Measurements from ENCODE around the gene CPAMD8.
"Not testable (repeated sequence)": the region's sequence is repeated elsewhere in the genome, so short reads cannot be mapped to it uniquely, and the experiment has no call there.

CPAMD8 gene

DNA sequence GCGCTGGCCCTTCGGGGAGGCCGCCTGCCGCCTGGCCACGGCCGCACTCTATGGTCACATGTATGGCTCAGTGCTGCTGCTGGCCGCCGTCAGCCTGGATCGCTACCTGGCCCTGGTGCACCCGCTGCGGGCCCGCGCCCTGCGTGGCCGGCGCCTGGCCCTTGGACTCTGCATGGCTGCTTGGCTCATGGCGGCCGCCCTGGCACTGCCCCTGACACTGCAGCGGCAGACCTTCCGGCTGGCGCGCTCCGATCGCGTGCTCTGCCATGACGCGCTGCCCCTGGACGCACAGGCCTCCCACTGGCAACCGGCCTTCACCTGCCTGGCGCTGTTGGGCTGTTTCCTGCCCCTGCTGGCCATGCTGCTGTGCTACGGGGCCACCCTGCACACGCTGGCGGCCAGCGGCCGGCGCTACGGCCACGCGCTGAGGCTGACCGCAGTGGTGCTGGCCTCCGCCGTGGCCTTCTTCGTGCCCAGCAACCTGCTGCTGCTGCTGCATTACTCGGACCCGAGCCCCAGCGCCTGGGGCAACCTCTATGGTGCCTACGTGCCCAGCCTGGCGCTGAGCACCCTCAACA is 136.6 kb downstream of the CPAMD8 start:
- no peak for DNase-seq

DNA sequence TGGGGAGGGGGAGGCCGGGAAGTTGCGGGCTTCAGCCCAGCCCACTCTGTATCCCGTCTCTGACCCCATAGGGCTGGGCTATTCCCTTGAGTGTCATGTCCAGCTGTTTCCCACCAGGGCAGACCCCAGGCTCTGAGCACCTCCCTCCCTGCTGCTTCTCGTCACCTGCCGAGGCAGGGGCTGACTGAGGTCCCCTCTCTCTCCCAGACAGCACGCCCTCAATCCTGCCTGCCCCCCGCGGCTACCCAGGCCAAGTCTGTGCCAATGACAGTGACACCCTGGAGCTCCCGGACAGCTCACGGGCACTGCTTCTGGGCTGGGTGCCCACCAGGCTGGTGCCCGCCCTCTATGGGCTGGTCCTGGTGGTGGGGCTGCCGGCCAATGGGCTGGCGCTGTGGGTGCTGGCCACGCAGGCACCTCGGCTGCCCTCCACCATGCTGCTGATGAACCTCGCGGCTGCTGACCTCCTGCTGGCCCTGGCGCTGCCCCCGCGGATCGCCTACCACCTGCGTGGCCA is 137.2 kb downstream of the CPAMD8 start:
- no peak for DNase-seq

GRCh38 chr19:16888629-16889365 is 137.8 kb downstream of the CPAMD8 start, which contains the start of gene F2RL3:
Gene F2RL3 (plus strand): TSS chr19:16888999. CDS start chr19:16889190, 191 bp downstream.
- DNase-seq, result peak; percentile 46

DNA sequence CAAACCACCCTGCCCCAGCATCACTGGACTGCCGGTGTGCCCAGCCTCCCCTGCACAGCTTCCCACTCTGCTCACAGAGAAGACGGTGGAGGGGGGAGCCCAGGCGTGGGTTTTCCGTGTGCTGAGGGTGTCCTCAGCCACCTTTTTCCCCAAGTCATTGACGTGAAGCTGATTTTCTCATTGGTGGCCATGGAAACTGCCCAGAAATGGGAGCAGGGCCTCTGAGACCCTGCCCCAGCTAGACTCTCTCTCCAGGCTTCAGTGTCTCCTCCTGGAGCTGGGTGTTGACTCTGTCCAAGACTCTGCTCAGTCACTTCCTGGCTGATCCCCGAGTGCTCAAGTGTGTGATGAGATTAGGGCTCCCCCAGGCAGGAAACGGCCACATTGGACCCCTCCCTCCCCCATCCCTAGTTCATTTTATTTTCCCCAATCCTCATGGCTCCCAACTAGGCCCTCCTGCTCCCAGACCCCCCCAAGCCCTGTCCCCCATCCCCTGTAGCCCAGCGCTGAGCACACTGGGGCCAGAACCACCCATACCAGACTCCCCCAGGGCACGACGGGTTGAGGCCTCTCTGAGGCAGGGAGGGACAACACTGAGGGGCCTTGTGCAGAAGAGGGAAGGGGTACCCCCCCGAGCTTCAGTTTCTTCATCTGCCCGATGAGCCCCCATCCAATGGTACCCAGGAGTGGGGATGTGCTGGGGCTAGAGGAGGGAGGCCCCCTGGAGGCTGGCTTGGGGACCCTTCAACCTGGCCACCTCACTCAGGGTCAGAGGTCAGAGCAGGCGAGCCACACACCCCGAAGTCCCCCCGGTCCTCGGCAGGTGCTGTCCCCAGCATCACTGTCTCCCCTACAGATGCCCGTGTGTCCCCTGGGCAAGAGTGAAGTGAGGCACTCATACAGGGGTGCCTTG is 139.0 kb downstream of the CPAMD8 start:
- DNase-seq, result no peak

DNA sequence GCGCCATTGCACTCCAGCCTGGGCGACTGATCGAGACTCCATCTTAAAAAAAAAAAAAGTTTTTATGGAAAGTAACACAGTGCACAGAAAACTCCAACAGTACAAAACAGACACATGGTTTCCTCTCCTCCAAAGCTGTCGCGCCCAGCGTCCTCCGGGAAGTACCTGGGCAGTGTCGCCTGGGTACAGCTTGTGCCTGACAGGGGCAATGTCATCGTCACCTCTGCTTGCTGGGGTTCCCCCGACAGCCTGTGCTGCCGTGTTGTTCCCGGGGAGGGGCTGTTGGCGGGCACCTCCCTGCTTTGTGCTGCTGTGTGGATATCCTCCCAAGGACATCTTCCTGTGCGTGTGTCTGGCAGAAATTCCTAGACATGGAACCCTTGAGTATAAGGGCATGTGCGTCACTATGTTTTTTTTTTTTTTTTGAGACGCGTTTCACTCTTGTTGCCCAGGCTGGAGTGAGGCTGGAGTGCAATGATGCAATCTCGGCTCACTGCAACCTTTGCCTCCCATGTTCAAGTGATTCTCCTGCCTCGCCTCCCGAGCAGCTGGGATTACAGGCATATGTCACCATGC is 140.2 kb downstream of the CPAMD8 start:
- DNase-seq, result no peak

GRCh38 chr19:16885166-16885565 is 141.4 kb downstream of the CPAMD8 start:
- no peak for DNase-seq

DNA sequence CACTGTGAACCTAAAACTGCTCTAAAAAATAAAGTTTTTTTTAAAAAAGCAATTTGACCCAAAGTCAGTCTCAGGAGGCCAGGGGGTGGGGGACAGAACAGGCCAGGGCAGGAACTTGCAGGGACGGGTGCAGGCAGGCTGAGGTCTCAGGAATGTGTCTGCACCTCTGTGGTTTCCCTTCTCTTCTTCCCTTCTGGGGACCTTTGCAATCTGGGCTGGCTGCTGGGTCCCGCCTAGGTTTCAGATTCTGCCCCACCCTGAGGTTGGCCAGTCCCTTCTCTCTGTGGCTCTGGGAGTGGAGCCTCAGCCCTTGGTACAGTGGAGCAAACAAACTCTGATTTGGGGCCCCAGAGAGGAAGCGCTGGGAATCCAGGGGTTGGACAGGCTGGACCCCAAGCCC is 143.1 kb downstream of the CPAMD8 start:
- no peak for DNase-seq

DNA sequence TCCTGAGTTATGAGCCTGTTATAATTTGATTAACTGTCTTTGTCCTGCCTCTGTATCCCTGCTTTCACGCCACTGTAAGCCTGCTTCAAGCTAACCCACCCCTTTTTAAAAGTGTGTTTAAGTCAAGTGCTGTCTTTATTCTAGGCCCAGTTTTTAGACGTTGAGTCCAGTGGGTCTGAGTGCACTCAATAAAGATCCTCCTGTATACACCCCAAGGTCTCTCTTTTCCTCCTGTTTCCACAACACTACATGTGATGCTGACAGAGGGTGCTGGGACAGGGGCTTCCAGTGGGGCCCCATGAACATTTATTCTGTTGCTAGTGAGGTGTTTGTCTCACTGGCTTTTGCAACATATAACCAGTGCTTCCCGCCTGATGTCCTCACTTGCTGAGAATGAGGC is 144.5 kb downstream of the CPAMD8 start:
- DNase-seq, result no peak

DNA sequence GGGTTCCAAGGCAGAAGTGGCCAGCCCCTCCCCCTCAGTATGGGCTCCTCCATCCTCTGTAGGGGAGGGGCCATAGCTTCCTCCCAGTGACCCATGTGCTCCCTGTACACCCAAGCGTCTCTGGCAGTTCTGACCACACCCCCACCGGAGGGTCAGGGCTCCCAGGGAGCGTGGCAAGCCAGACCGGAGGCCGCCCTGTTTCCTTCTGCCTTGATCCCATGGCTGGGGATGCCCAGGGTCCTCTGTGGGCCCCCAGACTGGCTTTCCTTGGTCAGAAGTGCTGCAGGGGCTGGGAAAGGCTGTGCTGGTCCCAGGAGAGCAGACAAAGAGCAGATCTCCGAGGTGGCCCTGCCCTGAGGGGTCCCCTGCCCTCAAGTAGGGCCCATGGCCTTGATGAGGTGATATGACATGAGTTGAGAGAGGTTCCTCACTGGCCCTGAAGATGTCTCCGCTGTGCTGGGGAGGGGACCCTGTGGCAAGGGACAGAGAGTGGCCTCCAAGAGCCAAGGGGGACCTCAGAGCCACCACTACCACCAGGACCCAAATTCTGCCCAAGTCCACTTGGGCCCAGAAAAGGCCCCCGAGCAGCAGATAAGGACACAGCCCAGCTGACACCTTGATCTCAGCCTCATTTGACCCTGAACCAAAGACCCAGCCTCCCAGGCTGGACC is 145.6 kb downstream of the CPAMD8 start:
- no peak for DNase-seq

GRCh38 chr19:16878181-16878965 is 148.2 kb downstream of the CPAMD8 start:
- DNase-seq, result no peak

- no peak for DNase-seq
Measured at GRCh38 chr19:16877581-16877980, 149.0 kb downstream of the CPAMD8 start.

GRCh38 chr19:16876904-16877361 is 149.7 kb downstream of the CPAMD8 start:
- no peak for DNase-seq

- no peak for DNase-seq
Measured at GRCh38 chr19:16875584-16876555, 150.7 kb downstream of the CPAMD8 start.

GRCh38 chr19:16874978-16875299 is 151.7 kb downstream of the CPAMD8 start:
- not testable (repeated sequence) for DNase-seq

GRCh38 chr19:16874250-16874977 is 152.2 kb downstream of the CPAMD8 start:
- no peak for DNase-seq

GRCh38 chr19:16873594-16873993 is 153.0 kb downstream of the CPAMD8 start:
- DNase-seq, result no peak

- DNase-seq, result no peak
Measured at GRCh38 chr19:16872728-16873127, 153.9 kb downstream of the CPAMD8 start.

DNA sequence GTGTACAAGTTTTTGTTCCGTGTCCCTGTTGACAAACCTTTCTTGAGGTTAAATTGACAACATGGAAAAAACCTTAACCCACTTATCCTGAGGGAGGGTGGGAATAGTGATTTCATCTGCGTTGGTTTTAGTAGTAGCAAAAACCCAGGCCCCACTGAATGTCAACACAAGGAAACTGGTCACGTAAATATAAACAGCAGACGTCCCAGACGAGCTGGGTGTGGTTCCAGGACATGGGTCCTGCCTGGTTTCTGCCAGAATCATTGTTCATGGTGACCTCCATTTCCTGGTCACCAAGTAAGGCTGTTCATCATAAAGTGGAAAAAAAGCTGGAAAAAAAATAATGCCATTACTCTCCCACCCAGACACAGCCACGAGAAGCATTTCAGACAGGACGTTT is 154.7 kb downstream of the CPAMD8 start:
- no peak for DNase-seq

- no peak for DNase-seq
Measured at GRCh38 chr19:16869331-16869972, 157.2 kb downstream of the CPAMD8 start.

All from NCI-H510A (cell line).